ENCODE data around the gene LHFPL6.

The LHFPL6 gene

DNA sequence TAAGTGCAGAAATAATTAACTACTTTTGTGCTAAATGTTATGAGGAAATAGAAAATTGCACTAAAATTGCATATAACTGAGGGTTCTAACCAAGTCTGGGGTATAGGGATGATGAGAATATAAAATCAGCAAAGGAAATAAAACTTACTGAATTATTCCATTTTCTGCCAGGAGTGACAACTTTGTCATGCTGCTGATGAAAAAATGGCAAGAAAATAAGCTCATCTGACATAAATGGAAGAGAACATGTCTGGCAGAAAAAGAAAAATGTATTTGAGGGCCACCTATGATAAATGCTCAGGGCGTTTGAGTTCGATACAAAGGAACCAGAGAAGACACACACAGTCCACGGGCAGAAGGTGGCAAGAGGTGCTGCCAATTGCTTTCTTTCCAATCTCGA is 78.2 kb downstream of the LHFPL6 start:
- no peaks in the 10 kb centered on the region for H3K36me3 ChIP-seq (ENCODE audit: control insufficient read depth in 2 of 2, insufficient read depth in 2 of 2, low read length in 2 of 2)

DNA sequence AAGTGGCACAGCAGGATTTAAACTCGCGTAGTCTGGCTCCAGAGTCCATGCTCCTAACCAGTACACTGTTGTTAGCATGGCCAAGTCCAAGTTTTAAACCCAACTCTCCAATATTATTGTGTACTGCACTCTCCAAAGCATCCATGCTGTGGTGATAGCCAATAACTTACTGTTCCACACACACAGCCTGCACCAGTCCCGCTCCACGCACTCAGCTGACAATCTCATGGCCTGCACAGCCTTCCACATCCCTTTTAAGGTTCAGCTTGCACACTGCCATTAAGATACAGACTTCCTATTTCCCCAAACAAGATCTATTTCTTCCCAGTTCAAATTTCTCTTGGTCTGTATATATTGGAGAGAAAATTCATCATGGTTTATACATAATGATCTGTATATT is 80.7 kb downstream of the LHFPL6 start:
- H3K9me3 ChIP-seq (ENCODE audit: control insufficient read depth in 2 of 2, low read length in 2 of 2) = no peaks in the 10 kb centered on the region
- no peaks in the 10 kb centered on the region for H3K27me3 ChIP-seq (ENCODE audit: control insufficient read depth in 2 of 2, insufficient read depth in 2 of 2, low read length in 2 of 2)
- H3K4me3 ChIP-seq (ENCODE audit: low read length in 2 of 2) = no peak overlapping the region
- H3K36me3 ChIP-seq (ENCODE audit: control insufficient read depth in 2 of 2, insufficient read depth in 2 of 2, low read length in 2 of 2) = no peaks in the 10 kb centered on the region
- H3K27ac ChIP-seq (ENCODE audit: low read depth in 2 of 2, low read length in 2 of 2) = no peak overlapping the region
- no peak overlapping the region for H3K9ac ChIP-seq (ENCODE audit: low read depth in 1 of 2, low read length in 2 of 2)
- H3K4me1 ChIP-seq (ENCODE audit: control insufficient read depth in 2 of 2, insufficient read depth in 2 of 2, low read length in 2 of 2) = no peaks in the 10 kb centered on the region

More for the DNA sequence above, 78.2 kb downstream of the LHFPL6 start:
- Histone ChIP-seq H3K4me1 (ENCODE audit: control insufficient read depth in 2 of 2, insufficient read depth in 2 of 2, low read length in 2 of 2) (no peaks in the 10 kb centered on the region), H3K27ac (ENCODE audit: low read depth in 2 of 2, low read length in 2 of 2) (no peak overlapping the region), H3K9me3 (ENCODE audit: control insufficient read depth in 2 of 2, low read length in 2 of 2) (no peaks in the 10 kb centered on the region), H3K4me3 (ENCODE audit: low read length in 2 of 2) (no peak overlapping the region), H3K27me3 (ENCODE audit: control insufficient read depth in 2 of 2, insufficient read depth in 2 of 2, low read length in 2 of 2) (no peaks in the 10 kb centered on the region), H3K9ac (ENCODE audit: low read depth in 1 of 2, low read length in 2 of 2) (no peak overlapping the region)

DNA sequence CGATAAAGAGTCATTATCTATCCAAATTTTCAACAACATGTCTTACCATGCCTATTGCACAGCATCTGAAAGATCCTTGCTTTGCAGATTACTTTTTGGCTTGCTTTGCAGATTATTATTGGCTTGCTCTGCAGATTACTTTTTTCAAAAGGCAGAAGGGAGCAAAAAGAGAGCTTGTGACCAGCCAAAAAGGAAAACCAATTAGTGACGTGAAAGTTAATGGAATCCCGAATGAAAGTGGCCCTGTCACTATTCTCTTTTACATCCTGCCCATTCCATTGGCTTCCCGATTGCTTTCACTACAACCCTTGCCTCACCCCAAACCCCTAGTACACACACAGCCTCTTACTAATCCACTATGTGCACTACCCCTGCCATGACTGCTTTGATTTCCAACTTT is 81.3 kb downstream of the LHFPL6 start:
- Histone ChIP-seq H3K36me3 (ENCODE audit: control insufficient read depth in 2 of 2, insufficient read depth in 2 of 2, low read length in 2 of 2) (no peaks in the 10 kb centered on the region), H3K27me3 (ENCODE audit: control insufficient read depth in 2 of 2, insufficient read depth in 2 of 2, low read length in 2 of 2) (no peaks in the 10 kb centered on the region), H3K27ac (ENCODE audit: low read depth in 2 of 2, low read length in 2 of 2) (no peak overlapping the region), H3K4me3 (ENCODE audit: low read length in 2 of 2) (no peak overlapping the region), H3K9me3 (ENCODE audit: control insufficient read depth in 2 of 2, low read length in 2 of 2) (no peaks in the 10 kb centered on the region), H3K4me1 (ENCODE audit: control insufficient read depth in 2 of 2, insufficient read depth in 2 of 2, low read length in 2 of 2) (no peaks in the 10 kb centered on the region), H3K9ac (ENCODE audit: low read depth in 1 of 2, low read length in 2 of 2) (no peak overlapping the region)

DNA sequence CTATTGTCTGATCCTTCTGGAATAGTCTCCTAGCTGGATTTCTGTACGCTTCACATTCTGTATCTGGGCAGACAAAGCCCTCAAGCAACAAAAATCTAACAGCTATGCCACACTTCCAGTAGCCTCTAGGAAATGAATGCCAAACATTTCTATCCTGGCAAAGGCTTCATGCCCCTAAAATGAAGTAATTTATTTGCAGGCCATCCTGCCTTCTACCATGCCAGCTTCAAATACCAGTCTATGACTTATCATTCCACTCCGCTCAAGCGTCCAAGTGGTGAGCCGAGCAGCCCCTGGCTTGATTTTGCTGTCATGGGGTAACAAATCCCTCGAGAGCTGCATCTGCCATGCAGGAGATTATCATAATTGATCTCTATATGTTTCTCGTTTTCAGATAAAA is 86.9 kb downstream of the LHFPL6 start:
- H3K4me3 ChIP-seq (ENCODE audit: low read length in 2 of 2) = no peak overlapping the region
- no peaks in the 10 kb centered on the region for H3K4me1 ChIP-seq (ENCODE audit: control insufficient read depth in 2 of 2, insufficient read depth in 2 of 2, low read length in 2 of 2)
- no peak overlapping the region for H3K27ac ChIP-seq (ENCODE audit: low read depth in 2 of 2, low read length in 2 of 2)
- H3K27me3 ChIP-seq (ENCODE audit: control insufficient read depth in 2 of 2, insufficient read depth in 2 of 2, low read length in 2 of 2) = no peaks in the 10 kb centered on the region
- no peaks in the 10 kb centered on the region for H3K36me3 ChIP-seq (ENCODE audit: control insufficient read depth in 2 of 2, insufficient read depth in 2 of 2, low read length in 2 of 2)
- H3K9ac ChIP-seq (ENCODE audit: low read depth in 1 of 2, low read length in 2 of 2) = no peak overlapping the region
- no peaks in the 10 kb centered on the region for H3K9me3 ChIP-seq (ENCODE audit: control insufficient read depth in 2 of 2, low read length in 2 of 2)

DNA sequence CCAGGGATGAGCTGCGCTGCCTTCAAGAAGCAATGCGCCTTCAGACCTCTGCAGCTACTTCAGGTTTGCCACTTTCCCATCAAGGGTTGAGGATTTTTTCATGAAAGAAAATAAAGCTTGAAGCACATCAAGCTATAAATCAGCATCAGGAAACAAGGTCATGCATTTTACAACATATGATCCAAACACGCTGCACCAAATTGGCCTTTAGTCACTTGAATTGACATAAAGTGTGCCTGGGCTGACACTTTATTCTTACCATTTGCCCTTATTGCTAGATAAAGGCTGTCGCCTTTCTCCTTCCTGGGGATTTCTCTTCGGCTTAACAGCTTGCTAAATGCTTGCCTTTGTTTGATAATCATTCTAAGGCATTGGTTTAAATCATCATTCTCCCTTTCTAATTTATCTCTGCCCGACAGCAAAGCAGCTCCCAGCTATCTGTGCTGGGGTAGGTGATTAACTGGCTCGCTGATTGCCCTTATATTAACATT is 87.7 kb downstream of the LHFPL6 start:
- Histone ChIP-seq H3K27me3 (ENCODE audit: control insufficient read depth in 2 of 2, insufficient read depth in 2 of 2, low read length in 2 of 2) (no peaks in the 10 kb centered on the region), H3K36me3 (ENCODE audit: control insufficient read depth in 2 of 2, insufficient read depth in 2 of 2, low read length in 2 of 2) (no peaks in the 10 kb centered on the region), H3K9me3 (ENCODE audit: control insufficient read depth in 2 of 2, low read length in 2 of 2) (no peaks in the 10 kb centered on the region), H3K4me3 (ENCODE audit: low read length in 2 of 2) (no peak overlapping the region), H3K4me1 (ENCODE audit: control insufficient read depth in 2 of 2, insufficient read depth in 2 of 2, low read length in 2 of 2) (no peaks in the 10 kb centered on the region), H3K9ac (ENCODE audit: low read depth in 1 of 2, low read length in 2 of 2) (no peak overlapping the region), H3K27ac (ENCODE audit: low read depth in 2 of 2, low read length in 2 of 2) (no peak overlapping the region)

DNA sequence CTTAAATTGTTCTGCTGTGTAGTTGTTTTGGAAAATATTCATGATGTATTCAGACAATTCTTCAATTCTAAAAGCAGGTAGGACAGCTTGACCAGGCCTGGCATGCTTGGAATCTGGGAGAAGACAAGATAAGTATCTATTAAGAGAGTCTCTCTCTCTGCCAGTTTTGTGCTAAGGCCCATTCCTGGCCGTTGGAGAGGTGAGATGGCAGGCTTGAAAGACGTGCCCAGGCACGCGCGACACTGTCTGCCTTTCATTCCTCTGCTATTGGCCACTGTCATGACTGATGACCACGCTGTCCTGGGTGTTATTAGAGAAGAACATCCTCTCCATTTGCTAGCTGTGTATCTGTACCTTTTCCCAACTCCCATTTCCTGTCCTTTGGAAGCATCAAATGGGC is 90.3 kb downstream of the LHFPL6 start:
- H3K4me1 ChIP-seq (ENCODE audit: control insufficient read depth in 2 of 2, insufficient read depth in 2 of 2, low read length in 2 of 2) = no peaks in the 10 kb centered on the region
- no peaks in the 10 kb centered on the region for H3K36me3 ChIP-seq (ENCODE audit: control insufficient read depth in 2 of 2, insufficient read depth in 2 of 2, low read length in 2 of 2)
- no peak overlapping the region for H3K9ac ChIP-seq (ENCODE audit: low read depth in 1 of 2, low read length in 2 of 2)
- H3K27me3 ChIP-seq (ENCODE audit: control insufficient read depth in 2 of 2, insufficient read depth in 2 of 2, low read length in 2 of 2) = no peaks in the 10 kb centered on the region
- no peak overlapping the region for H3K27ac ChIP-seq (ENCODE audit: low read depth in 2 of 2, low read length in 2 of 2)
- no peaks in the 10 kb centered on the region for H3K9me3 ChIP-seq (ENCODE audit: control insufficient read depth in 2 of 2, low read length in 2 of 2)
- no peak overlapping the region for H3K4me3 ChIP-seq (ENCODE audit: low read length in 2 of 2)

DNA sequence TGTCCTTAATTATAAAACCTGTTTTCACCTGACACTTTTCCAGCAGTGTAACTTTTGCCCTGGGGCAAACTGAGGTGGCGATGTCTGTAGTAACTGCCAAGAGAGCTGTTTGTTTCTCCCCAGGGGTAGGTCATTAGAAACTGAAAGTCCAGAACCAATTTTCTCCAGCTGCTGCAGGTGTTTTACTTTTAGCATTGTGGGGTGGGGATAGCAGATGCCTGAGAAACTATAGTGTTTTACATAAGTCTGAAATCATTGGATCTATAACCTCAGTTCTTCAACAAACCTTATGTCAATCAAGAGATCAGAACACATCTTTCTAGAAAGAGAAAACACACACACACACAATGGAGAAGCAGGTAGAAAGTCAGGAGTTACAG is 92.7 kb downstream of the LHFPL6 start:
- Histone ChIP-seq H3K27ac (ENCODE audit: low read depth in 2 of 2, low read length in 2 of 2) (no peak overlapping the region), H3K9ac (ENCODE audit: low read depth in 1 of 2, low read length in 2 of 2) (no peak overlapping the region), H3K36me3 (ENCODE audit: control insufficient read depth in 2 of 2, insufficient read depth in 2 of 2, low read length in 2 of 2) (no peaks in the 10 kb centered on the region), H3K9me3 (ENCODE audit: control insufficient read depth in 2 of 2, low read length in 2 of 2) (no peaks in the 10 kb centered on the region), H3K4me1 (ENCODE audit: control insufficient read depth in 2 of 2, insufficient read depth in 2 of 2, low read length in 2 of 2) (no peaks in the 10 kb centered on the region), H3K27me3 (ENCODE audit: control insufficient read depth in 2 of 2, insufficient read depth in 2 of 2, low read length in 2 of 2) (no peaks in the 10 kb centered on the region), H3K4me3 (ENCODE audit: low read length in 2 of 2) (no peak overlapping the region)

DNA sequence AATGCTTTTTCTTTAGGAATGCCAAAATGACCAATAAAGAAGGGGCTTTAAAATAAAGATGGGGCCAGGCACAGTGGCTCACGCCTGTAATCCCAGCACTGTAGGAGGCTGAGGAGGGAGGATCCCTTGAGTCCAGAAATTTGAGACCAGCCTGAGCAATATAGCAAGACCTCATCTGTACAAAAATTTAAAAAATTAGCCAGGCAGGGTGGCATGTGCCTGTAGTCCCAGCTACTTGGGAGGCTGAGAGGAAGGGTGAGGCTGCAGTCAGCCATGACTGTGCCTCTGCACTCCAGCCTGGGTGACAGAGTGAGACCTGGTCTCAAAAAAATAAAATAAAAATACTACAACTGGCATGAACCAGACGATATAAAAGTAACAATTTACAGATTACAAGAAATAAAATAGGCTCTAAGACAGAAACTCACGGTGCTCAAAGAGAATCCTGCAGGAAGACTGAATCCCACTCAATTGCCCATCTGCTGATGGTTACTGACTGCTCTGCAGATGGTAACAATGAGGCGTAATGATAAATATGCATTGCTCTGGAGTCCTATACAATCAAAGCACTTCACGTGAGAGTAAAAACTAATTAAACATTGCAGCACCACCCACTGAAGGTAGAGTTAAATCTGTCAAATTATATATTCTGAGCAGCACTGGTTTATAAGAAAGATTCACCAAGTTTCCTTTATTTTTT is 93.2 kb downstream of the LHFPL6 start:
- Histone ChIP-seq H3K9me3 (ENCODE audit: control insufficient read depth in 2 of 2, low read length in 2 of 2) (no peaks in the 10 kb centered on the region), H3K27me3 (ENCODE audit: control insufficient read depth in 2 of 2, insufficient read depth in 2 of 2, low read length in 2 of 2) (no peaks in the 10 kb centered on the region), H3K4me3 (ENCODE audit: low read length in 2 of 2) (no peak overlapping the region), H3K4me1 (ENCODE audit: control insufficient read depth in 2 of 2, insufficient read depth in 2 of 2, low read length in 2 of 2) (no peaks in the 10 kb centered on the region), H3K9ac (ENCODE audit: low read depth in 1 of 2, low read length in 2 of 2) (no peak overlapping the region), H3K27ac (ENCODE audit: low read depth in 2 of 2, low read length in 2 of 2) (no peak overlapping the region), H3K36me3 (ENCODE audit: control insufficient read depth in 2 of 2, insufficient read depth in 2 of 2, low read length in 2 of 2) (no peaks in the 10 kb centered on the region)

DNA sequence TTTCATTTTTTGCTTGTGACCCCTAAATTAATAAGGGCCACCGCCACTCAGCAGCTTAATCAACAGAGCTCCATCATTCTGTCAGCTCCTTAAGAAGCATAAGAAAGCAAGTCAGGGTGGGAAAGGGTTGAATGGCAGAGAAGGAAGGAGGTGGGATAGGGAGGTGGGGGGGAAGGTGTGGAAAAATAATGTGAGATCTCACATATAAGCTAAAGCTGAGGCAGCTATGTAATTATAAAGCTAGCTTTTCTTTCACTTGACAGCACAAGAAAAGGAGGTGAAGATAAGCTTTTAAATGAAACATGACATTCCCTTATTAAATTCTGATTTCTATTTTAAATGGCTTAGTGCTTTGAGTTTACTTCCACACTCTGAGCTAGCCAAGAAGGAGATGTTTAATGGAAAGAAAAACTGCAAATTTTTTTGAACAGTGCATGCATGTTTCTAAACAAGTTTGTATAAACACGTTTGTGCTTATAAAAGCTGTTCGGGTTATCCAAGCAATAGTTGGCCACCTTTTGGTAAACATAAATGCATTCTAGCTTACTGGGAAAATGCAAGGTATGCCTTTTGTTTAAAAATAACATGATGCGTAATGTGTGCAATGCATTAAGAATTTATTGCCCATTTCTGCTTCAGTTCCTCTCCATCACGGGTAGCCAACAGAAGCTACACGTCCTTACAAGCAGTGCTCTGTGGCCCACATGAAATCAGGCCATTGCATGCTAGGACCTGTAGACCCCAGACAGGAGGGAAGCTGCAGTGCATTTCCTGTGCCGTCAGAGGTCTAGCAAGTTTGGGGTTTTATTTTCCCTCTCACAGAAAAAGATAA is 96.2 kb downstream of the LHFPL6 start:
- no peak overlapping the region for H3K9ac ChIP-seq (ENCODE audit: low read depth in 1 of 2, low read length in 2 of 2)
- H3K36me3 ChIP-seq (ENCODE audit: control insufficient read depth in 2 of 2, insufficient read depth in 2 of 2, low read length in 2 of 2) = no peaks in the 10 kb centered on the region
- H3K4me3 ChIP-seq (ENCODE audit: low read length in 2 of 2) = no peak overlapping the region
- H3K27ac ChIP-seq (ENCODE audit: low read depth in 2 of 2, low read length in 2 of 2) = no peak overlapping the region
- no peaks in the 10 kb centered on the region for H3K9me3 ChIP-seq (ENCODE audit: control insufficient read depth in 2 of 2, low read length in 2 of 2)
- no peaks in the 10 kb centered on the region for H3K4me1 ChIP-seq (ENCODE audit: control insufficient read depth in 2 of 2, insufficient read depth in 2 of 2, low read length in 2 of 2)
- no peaks in the 10 kb centered on the region for H3K27me3 ChIP-seq (ENCODE audit: control insufficient read depth in 2 of 2, insufficient read depth in 2 of 2, low read length in 2 of 2)

DNA sequence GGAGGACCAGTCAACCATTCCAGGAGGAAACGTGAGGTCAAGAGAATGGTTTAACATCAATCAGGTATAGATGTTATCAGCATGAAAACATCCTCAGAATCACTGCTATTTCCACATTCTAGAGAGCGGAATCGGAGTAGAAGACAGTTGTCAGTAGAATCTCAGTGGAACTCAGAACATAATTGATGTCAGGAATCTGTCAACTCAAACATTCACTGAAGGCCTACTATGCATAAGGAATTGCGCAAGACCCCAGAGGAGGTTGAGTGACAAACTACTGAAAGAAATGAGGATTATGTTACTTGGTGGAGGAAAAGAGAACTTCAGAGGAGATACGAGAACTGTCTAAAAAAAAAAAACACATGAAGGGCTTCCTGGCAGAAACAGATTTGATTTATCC is 97.8 kb downstream of the LHFPL6 start:
- Histone ChIP-seq H3K9ac (ENCODE audit: low read depth in 1 of 2, low read length in 2 of 2) (no peak overlapping the region), H3K27me3 (ENCODE audit: control insufficient read depth in 2 of 2, insufficient read depth in 2 of 2, low read length in 2 of 2) (no peaks in the 10 kb centered on the region), H3K27ac (ENCODE audit: low read depth in 2 of 2, low read length in 2 of 2) (no peak overlapping the region), H3K9me3 (ENCODE audit: control insufficient read depth in 2 of 2, low read length in 2 of 2) (no peaks in the 10 kb centered on the region), H3K4me3 (ENCODE audit: low read length in 2 of 2) (no peak overlapping the region), H3K36me3 (ENCODE audit: control insufficient read depth in 2 of 2, insufficient read depth in 2 of 2, low read length in 2 of 2) (no peaks in the 10 kb centered on the region), H3K4me1 (ENCODE audit: control insufficient read depth in 2 of 2, insufficient read depth in 2 of 2, low read length in 2 of 2) (no peaks in the 10 kb centered on the region)
